VCaP (cell line): ENCODE measurements around the gene CDK15.

ENCODE experiments used
- H3K27ac ChIP-seq: fragments of 450-650 bp; 2 replicates; pipeline ENCODE4 v1.5.1; 2017
- CTCF ChIP-seq: fragments of 450-650 bp; conservative IDR thresholded peaks from 2 replicates; pipeline ENCODE4 v1.5.1; 2017; ENCODE audit warnings: mild to moderate bottlenecking, moderate library complexity

Gene CDK15

GRCh38 chr2:201886504-201886903 is 80.2 kb downstream of the CDK15 start:
- no peak for TF ChIP-seq CTCF
- no peak overlapping the region for H3K27ac ChIP-seq

GRCh38 chr2:201887773-201888425 is 81.6 kb downstream of the CDK15 start:
- H3K27ac ChIP-seq: no peak overlapping the region
- TF ChIP-seq CTCF: no peak

GRCh38 chr2:201888426-201888800 is 82.1 kb downstream of the CDK15 start:
- no peak overlapping the region for H3K27ac ChIP-seq

GRCh38 chr2:201890453-201890852 is 84.1 kb downstream of the CDK15 start:
- TF ChIP-seq CTCF: no peak
- H3K27ac ChIP-seq: no peak overlapping the region

More at GRCh38 chr2:201888426-201888800, 82.1 kb downstream of the CDK15 start:
- TF ChIP-seq CTCF: no peak

- no peak for TF ChIP-seq CTCF
These were observed 85.3 kb downstream of the CDK15 start for GRCh38 chr2:201891676-201892075.

GRCh38 chr2:201892516-201892915 is 86.2 kb downstream of the CDK15 start:
- no peak overlapping the region for H3K27ac ChIP-seq
- no peak for TF ChIP-seq CTCF

More at GRCh38 chr2:201891676-201892075, 85.3 kb downstream of the CDK15 start:
- H3K27ac ChIP-seq: no peak overlapping the region

- TF ChIP-seq CTCF: no peak
- no peak overlapping the region for H3K27ac ChIP-seq
These were observed 94.0 kb downstream of the CDK15 start for GRCh38 chr2:201900362-201900761.
